Measurements from ENCODE around the gene ITLN2.

Gene ITLN2

GRCh38 chr1:160953030-160953429 is 1.6 kb downstream of the ITLN2 start:
- TF ChIP-seq TAF1 (IDR thresholded peaks at IDR 0.05; ENCODE audit: borderline replicate concordance, insufficient read depth, low read length) (no peak), POLR2AphosphoS5 (IDR thresholded peaks at IDR 0.05; ENCODE audit: low read depth, low read length) (no peak), SIN3A (IDR thresholded peaks at IDR 0.05; ENCODE audit: borderline replicate concordance, insufficient read depth, low read length) (no peak), FOXP2 (optimal IDR thresholded peaks at IDR 0.05; ENCODE audit: borderline replicate concordance, extremely low read depth, extremely low read length, insufficient read depth) (no peak), REST (IDR thresholded peaks at IDR 0.05; ENCODE audit: insufficient read depth in 1 of 2, low read depth in 2 of 2, low read length in 2 of 2) (no peak)

GRCh38 chr1:160952129-160952510 is 2.5 kb downstream of the ITLN2 start:
- TF ChIP-seq POLR2AphosphoS5 (IDR thresholded peaks at IDR 0.05; ENCODE audit: low read depth, low read length) (no peak), TAF1 (IDR thresholded peaks at IDR 0.05; ENCODE audit: borderline replicate concordance, insufficient read depth, low read length) (no peak), REST (IDR thresholded peaks at IDR 0.05; ENCODE audit: insufficient read depth in 1 of 2, low read depth in 2 of 2, low read length in 2 of 2) (no peak), SIN3A (IDR thresholded peaks at IDR 0.05; ENCODE audit: borderline replicate concordance, insufficient read depth, low read length) (no peak), FOXP2 (optimal IDR thresholded peaks at IDR 0.05; ENCODE audit: borderline replicate concordance, extremely low read depth, extremely low read length, insufficient read depth) (no peak)

DNA sequence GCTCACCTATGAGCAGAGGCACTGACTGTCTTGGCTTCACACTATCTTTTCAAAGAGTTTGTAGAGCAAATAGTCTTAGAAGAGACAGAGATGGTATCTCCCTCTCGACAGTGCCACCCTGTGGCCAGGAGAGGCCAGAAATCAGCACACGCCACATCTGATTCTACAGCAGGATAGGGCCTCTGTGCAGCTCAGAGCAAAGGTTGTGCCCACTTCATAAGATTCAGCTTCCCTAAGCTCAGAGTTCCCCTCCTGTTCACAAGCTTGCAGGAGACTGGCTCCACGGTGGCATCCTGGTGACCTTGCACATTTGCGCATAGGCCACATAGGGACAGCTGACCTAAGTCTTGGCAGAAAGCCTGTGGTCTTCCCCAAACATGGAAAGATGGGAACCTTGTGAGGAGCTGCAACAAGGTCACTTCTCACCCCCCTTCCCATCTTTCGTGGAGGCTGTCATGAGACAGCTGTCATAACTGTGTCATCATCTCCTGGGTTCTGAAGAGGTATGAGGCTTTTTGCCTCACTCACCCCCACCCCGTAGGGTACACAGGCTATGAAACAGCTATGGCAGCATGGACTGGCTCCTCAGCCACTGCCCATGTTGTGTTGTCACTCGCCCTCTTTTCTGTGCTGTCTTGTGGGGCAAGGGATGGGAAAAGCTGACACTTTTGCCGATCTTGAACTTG is 3.0 kb downstream of the ITLN2 start:
- no peak for TF ChIP-seq POLR2AphosphoS5 (IDR thresholded peaks at IDR 0.05; ENCODE audit: low read depth, low read length)
- TF ChIP-seq REST (IDR thresholded peaks at IDR 0.05; ENCODE audit: insufficient read depth in 1 of 2, low read depth in 2 of 2, low read length in 2 of 2) = no peak
- TF ChIP-seq SIN3A (IDR thresholded peaks at IDR 0.05; ENCODE audit: borderline replicate concordance, insufficient read depth, low read length) = no peak
- TF ChIP-seq TAF1 (IDR thresholded peaks at IDR 0.05; ENCODE audit: borderline replicate concordance, insufficient read depth, low read length) = no peak

GRCh38 chr1:160950657-160951056 is 4.0 kb downstream of the ITLN2 start:
- no peak for TF ChIP-seq FOXP2 (optimal IDR thresholded peaks at IDR 0.05; ENCODE audit: borderline replicate concordance, extremely low read depth, extremely low read length, insufficient read depth)
- TF ChIP-seq TAF1 (IDR thresholded peaks at IDR 0.05; ENCODE audit: borderline replicate concordance, insufficient read depth, low read length) = no peak
- TF ChIP-seq POLR2AphosphoS5 (IDR thresholded peaks at IDR 0.05; ENCODE audit: low read depth, low read length) = no peak
- TF ChIP-seq SIN3A (IDR thresholded peaks at IDR 0.05; ENCODE audit: borderline replicate concordance, insufficient read depth, low read length) = no peak
- no peak for TF ChIP-seq REST (IDR thresholded peaks at IDR 0.05; ENCODE audit: insufficient read depth in 1 of 2, low read depth in 2 of 2, low read length in 2 of 2)
